NCI-H748 (cell line): ENCODE results near the gene SCARB1.
A peak's percentile ranks its signal among the peaks of the same experiment; 100 is the strongest.

Experiments
- DNase-seq: peaks from one replicate; lab custom pipeline; 2025; ENCODE audit not compliant: unreplicated experiment; lab: John Stamatoyannopoulos, UW

Gene SCARB1

GRCh38 chr12:124762791-124763593 lies 100.7 kb downstream of the SCARB1 start:
- no peak for DNase-seq

GRCh38 chr12:124762384-124762783 lies 101.3 kb downstream of the SCARB1 start:
- no peak for DNase-seq

- DNase-seq, result peak; percentile 19
Observed at GRCh38 chr12:124761871-124762270, 101.8 kb downstream of the SCARB1 start.

- DNase-seq, result no peak
Observed at GRCh38 chr12:124761056-124761455, 102.6 kb downstream of the SCARB1 start.

GRCh38 chr12:124760560-124760959 lies 103.1 kb downstream of the SCARB1 start:
- DNase-seq, result no peak

- no peak for DNase-seq
Observed at GRCh38 chr12:124759841-124760503, 103.7 kb downstream of the SCARB1 start.

GRCh38 chr12:124758266-124759220 lies 105.1 kb downstream of the SCARB1 start:
- DNase-seq, result peak; percentile 86

- no peak for DNase-seq
Observed at GRCh38 chr12:124757329-124757728, 106.3 kb downstream of the SCARB1 start.

- DNase-seq, result no peak
Observed at GRCh38 chr12:124756760-124757159, 106.9 kb downstream of the SCARB1 start.

- DNase-seq, result no peak
Observed at GRCh38 chr12:124756166-124756565, 107.5 kb downstream of the SCARB1 start.

- no peak for DNase-seq
Observed at GRCh38 chr12:124755801-124756148, 107.9 kb downstream of the SCARB1 start.

GRCh38 chr12:124754949-124755800 lies 108.5 kb downstream of the SCARB1 start:
- no peak for DNase-seq

GRCh38 chr12:124754491-124754890 lies 109.2 kb downstream of the SCARB1 start:
- DNase-seq, result no peak

- no peak for DNase-seq
Observed at GRCh38 chr12:124753993-124754392, 109.7 kb downstream of the SCARB1 start.

GRCh38 chr12:124753228-124753591 lies 110.5 kb downstream of the SCARB1 start:
- peak; percentile 13 for DNase-seq

GRCh38 chr12:124752437-124753227 lies 111.0 kb downstream of the SCARB1 start:
- DNase-seq, result no peak

GRCh38 chr12:124751654-124752355 lies 111.9 kb downstream of the SCARB1 start:
- DNase-seq, result no peak

- DNase-seq, result no peak
Observed at GRCh38 chr12:124750787-124751471, 112.7 kb downstream of the SCARB1 start.
